ENCODE data around the gene DHX16. TPM values are rescaled to one million over a fixed set of nuclear protein-coding genes. Genes with fewer than 3 reads are reported as not detected.
A peak's percentile ranks its signal among the peaks of the same experiment; 100 is the strongest.

The DHX16 gene
- total RNA-seq, 1 experiment from 2014 or later, result 41.3 TPM

GRCh38 chr6:30651143-30651542 is 21.7 kb downstream of the DHX16 start:
- H3K4me3 Mint-ChIP-seq (ENCODE audit: unreplicated experiment), result no peak overlapping the region
- H3K36me3 Mint-ChIP-seq (ENCODE audit: insufficient read depth, unreplicated experiment), result peaks cover 60% of the 10 kb centered on the region
- H3K27me3 Mint-ChIP-seq (ENCODE audit: insufficient read depth, unreplicated experiment), result no peaks in the 10 kb centered on the region
- POLR2A ChIA-PET, result interaction anchor here (0.6 to 1.5 kb wide), 6 partner anchors 21 to 1031 kb away, joined by 3 to 5 read pairs (median 3); partner anchors contain the start of gene DHX16
- peaks cover 7% of the 10 kb centered on the region for H3K4me1 Mint-ChIP-seq (ENCODE audit: insufficient read depth, unreplicated experiment)
- no peak for DNase-seq (ENCODE audit: unreplicated experiment)
- TF ChIP-seq CTCF (IDR thresholded peaks at IDR 0.05; ENCODE audit: unreplicated experiment), result no peak
- H3K9me3 Mint-ChIP-seq (ENCODE audit: unreplicated experiment), result no peaks in the 10 kb centered on the region
- CTCF ChIA-PET, result no interaction called here
- intact Hi-C loops (cut with micrococcal nuclease), result no loop called here
- no TSS peak for BruUV-seq (replicated peaks)
- H3K27ac Mint-ChIP-seq (ENCODE audit: low read depth, unreplicated experiment), result no peak overlapping the region

GRCh38 chr6:30647242-30648116 is 25.3 kb downstream of the DHX16 start:
- CTCF ChIA-PET, result interaction anchor here (0.6 to 1.5 kb wide), 3 partner anchors 18 to 122 kb away, joined by 3 to 4 read pairs (median 3); no protein-coding TSS in a partner anchor
- H3K27ac Mint-ChIP-seq (ENCODE audit: low read depth, unreplicated experiment), result peak overlapping the region; percentile 71
- intact Hi-C loops (cut with micrococcal nuclease), result no loop called here
- no peaks in the 10 kb centered on the region for H3K27me3 Mint-ChIP-seq (ENCODE audit: insufficient read depth, unreplicated experiment)
- TF ChIP-seq CTCF (IDR thresholded peaks at IDR 0.05; ENCODE audit: unreplicated experiment), result no peak
- H3K36me3 Mint-ChIP-seq (ENCODE audit: insufficient read depth, unreplicated experiment), result peaks cover 51% of the 10 kb centered on the region
- peak; percentile 59 for DNase-seq (ENCODE audit: unreplicated experiment)
- no TSS peak for BruUV-seq (replicated peaks)
- no peaks in the 10 kb centered on the region for H3K9me3 Mint-ChIP-seq (ENCODE audit: unreplicated experiment)
- peak overlapping the region; percentile 81 for H3K4me3 Mint-ChIP-seq (ENCODE audit: unreplicated experiment)
- H3K4me1 Mint-ChIP-seq (ENCODE audit: insufficient read depth, unreplicated experiment), result peaks cover 14% of the 10 kb centered on the region
- POLR2A ChIA-PET, result interaction anchor here (0.6 to 4.1 kb wide), 20 partner anchors 9 to 553 kb away, joined by 3 to 38 read pairs (median 5); partner anchors contain the start of genes DHX16, MDC1, MRPS18B and PPP1R10

GRCh38 chr6:30646450-30647241 is 26.2 kb downstream of the DHX16 start, which contains the start of gene C6orf136:
TSS of gene C6orf136 (plus strand) at chr6:30647133. CDS start at chr6:30647232, 99 bp downstream.
- BruUV-seq (replicated peaks), result TSS peak; percentile 15
- intact Hi-C loops (cut with micrococcal nuclease), result no loop called here

More at GRCh38 chr6:30646450-30647241, 26.2 kb downstream of the DHX16 start, which contains the start of gene C6orf136:
- H3K27me3 Mint-ChIP-seq (ENCODE audit: insufficient read depth, unreplicated experiment), result no peaks in the 10 kb centered on the region
- peak within 1 kb of the TSS; percentile 71 for H3K27ac Mint-ChIP-seq (ENCODE audit: low read depth, unreplicated experiment)
- peaks cover 43% of the 10 kb centered on the region for H3K36me3 Mint-ChIP-seq (ENCODE audit: insufficient read depth, unreplicated experiment)
- peaks cover 14% of the 10 kb centered on the region for H3K4me1 Mint-ChIP-seq (ENCODE audit: insufficient read depth, unreplicated experiment)
- POLR2A ChIA-PET, result interaction anchor here (0.6 to 4.1 kb wide), 12 partner anchors 10 to 554 kb away, joined by 3 to 38 read pairs (median 4); partner anchors contain the start of genes DHX16, MRPS18B, PPP1R10 and PRR3
- CTCF ChIA-PET, result interaction anchor here (0.5 to 1.0 kb wide), 4 partner anchors 34 to 1243 kb away, joined by 3 to 4 read pairs (median 4); no protein-coding TSS in a partner anchor
- H3K9me3 Mint-ChIP-seq (ENCODE audit: unreplicated experiment), result no peaks in the 10 kb centered on the region
- DNase-seq (ENCODE audit: unreplicated experiment), result peak; percentile 91
- peak within 1 kb of the TSS; percentile 81 for H3K4me3 Mint-ChIP-seq (ENCODE audit: unreplicated experiment)
- TF ChIP-seq CTCF (IDR thresholded peaks at IDR 0.05; ENCODE audit: unreplicated experiment), result no peak
